ENCODE results near the gene RRAGD. TPM values are rescaled to one million over a fixed set of nuclear protein-coding genes. Genes with fewer than 3 reads are reported as not detected.
A peak's percentile ranks its signal among the peaks of the same experiment; 100 is the strongest.

RRAGD gene
- total RNA-seq (2012; rRNA removed) = 0.25 and 1.1 TPM in 2 replicates

GRCh38 chr6:89412071-89413005 is at the start of gene RRAGD:
TSS of gene RRAGD (minus strand) at chr6:89412273. CDS start at chr6:89411993, 280 bp downstream.
- no peaks in the 10 kb centered on the region for H3K9me3 ChIP-seq (replicated peaks; ENCODE audit: low read length)
- peak within 1 kb of the TSS; percentile 71 for H3K4me3 ChIP-seq (ENCODE audit: low read length)
- H3K36me3 ChIP-seq (ENCODE audit: insufficient read depth, low read length) = no peaks in the 10 kb centered on the region
- H3K4me2 ChIP-seq (ENCODE audit: low read length) = peak within 1 kb of the TSS; percentile 86
- no peak within 1 kb of the TSS for H3K9ac ChIP-seq (ENCODE audit: low read depth, low read length)
- H3K4me1 ChIP-seq (ENCODE audit: control insufficient read depth, insufficient read depth, low read length) = peaks cover 14% of the 10 kb centered on the region
- peaks cover 90% of the 10 kb centered on the region for H3K27me3 ChIP-seq (ENCODE audit: control insufficient read depth, insufficient read depth, low read length)

- Histone ChIP-seq H3K4me2 (ENCODE audit: low read length) (no peak overlapping the region), H3K9me3 (replicated peaks; ENCODE audit: low read length) (no peaks in the 10 kb centered on the region), H3K9ac (ENCODE audit: low read depth, low read length) (no peak overlapping the region), H3K4me1 (ENCODE audit: control insufficient read depth, insufficient read depth, low read length) (no peaks in the 10 kb centered on the region), H3K27me3 (ENCODE audit: control insufficient read depth, insufficient read depth, low read length) (no peaks in the 10 kb centered on the region), H3K4me3 (ENCODE audit: low read length) (no peak overlapping the region), H3K36me3 (ENCODE audit: insufficient read depth, low read length) (no peaks in the 10 kb centered on the region)
Observed at GRCh38 chr6:89460713-89461112, 48.6 kb upstream of the RRAGD start.

- Histone ChIP-seq H3K4me1 (ENCODE audit: control insufficient read depth, insufficient read depth, low read length) (no peaks in the 10 kb centered on the region), H3K27me3 (ENCODE audit: control insufficient read depth, insufficient read depth, low read length) (no peaks in the 10 kb centered on the region), H3K9ac (ENCODE audit: low read depth, low read length) (no peak overlapping the region), H3K36me3 (ENCODE audit: insufficient read depth, low read length) (no peaks in the 10 kb centered on the region), H3K9me3 (replicated peaks; ENCODE audit: low read length) (no peaks in the 10 kb centered on the region), H3K4me2 (ENCODE audit: low read length) (no peak overlapping the region), H3K4me3 (ENCODE audit: low read length) (no peak overlapping the region)
Observed at GRCh38 chr6:89459501-89459900, 47.4 kb upstream of the RRAGD start.

- Histone ChIP-seq H3K27me3 (ENCODE audit: control insufficient read depth, insufficient read depth, low read length) (no peaks in the 10 kb centered on the region), H3K9ac (ENCODE audit: low read depth, low read length) (no peak overlapping the region), H3K4me2 (ENCODE audit: low read length) (no peak overlapping the region), H3K36me3 (ENCODE audit: insufficient read depth, low read length) (no peaks in the 10 kb centered on the region), H3K9me3 (replicated peaks; ENCODE audit: low read length) (no peaks in the 10 kb centered on the region), H3K4me1 (ENCODE audit: control insufficient read depth, insufficient read depth, low read length) (no peaks in the 10 kb centered on the region), H3K4me3 (ENCODE audit: low read length) (no peak overlapping the region)
Observed at GRCh38 chr6:89458704-89459103, 46.6 kb upstream of the RRAGD start.

- Histone ChIP-seq H3K36me3 (ENCODE audit: insufficient read depth, low read length) (no peaks in the 10 kb centered on the region), H3K4me1 (ENCODE audit: control insufficient read depth, insufficient read depth, low read length) (no peaks in the 10 kb centered on the region), H3K9ac (ENCODE audit: low read depth, low read length) (no peak overlapping the region), H3K27me3 (ENCODE audit: control insufficient read depth, insufficient read depth, low read length) (no peaks in the 10 kb centered on the region), H3K9me3 (replicated peaks; ENCODE audit: low read length) (no peaks in the 10 kb centered on the region), H3K4me2 (ENCODE audit: low read length) (no peak overlapping the region), H3K4me3 (ENCODE audit: low read length) (no peak overlapping the region)
Observed at GRCh38 chr6:89454300-89454699, 42.2 kb upstream of the RRAGD start.

- Histone ChIP-seq H3K36me3 (ENCODE audit: insufficient read depth, low read length) (no peaks in the 10 kb centered on the region), H3K4me2 (ENCODE audit: low read length) (no peak overlapping the region), H3K27me3 (ENCODE audit: control insufficient read depth, insufficient read depth, low read length) (no peaks in the 10 kb centered on the region), H3K4me3 (ENCODE audit: low read length) (no peak overlapping the region), H3K9ac (ENCODE audit: low read depth, low read length) (no peak overlapping the region), H3K9me3 (replicated peaks; ENCODE audit: low read length) (no peaks in the 10 kb centered on the region), H3K4me1 (ENCODE audit: control insufficient read depth, insufficient read depth, low read length) (no peaks in the 10 kb centered on the region)
Observed at GRCh38 chr6:89452281-89452680, 40.2 kb upstream of the RRAGD start.

GRCh38 chr6:89449193-89449592 is 37.1 kb upstream of the RRAGD start:
- no peak overlapping the region for H3K4me2 ChIP-seq (ENCODE audit: low read length)
- no peak overlapping the region for H3K4me3 ChIP-seq (ENCODE audit: low read length)
- H3K9ac ChIP-seq (ENCODE audit: low read depth, low read length) = no peak overlapping the region
- H3K4me1 ChIP-seq (ENCODE audit: control insufficient read depth, insufficient read depth, low read length) = no peaks in the 10 kb centered on the region
- H3K36me3 ChIP-seq (ENCODE audit: insufficient read depth, low read length) = no peaks in the 10 kb centered on the region
- H3K9me3 ChIP-seq (replicated peaks; ENCODE audit: low read length) = no peaks in the 10 kb centered on the region
- H3K27me3 ChIP-seq (ENCODE audit: control insufficient read depth, insufficient read depth, low read length) = peaks cover 2% of the 10 kb centered on the region

- Histone ChIP-seq H3K4me2 (ENCODE audit: low read length) (no peak overlapping the region), H3K4me3 (ENCODE audit: low read length) (no peak overlapping the region), H3K27me3 (ENCODE audit: control insufficient read depth, insufficient read depth, low read length) (peaks cover 6% of the 10 kb centered on the region), H3K4me1 (ENCODE audit: control insufficient read depth, insufficient read depth, low read length) (no peaks in the 10 kb centered on the region), H3K9me3 (replicated peaks; ENCODE audit: low read length) (no peaks in the 10 kb centered on the region), H3K9ac (ENCODE audit: low read depth, low read length) (no peak overlapping the region), H3K36me3 (ENCODE audit: insufficient read depth, low read length) (no peaks in the 10 kb centered on the region)
Observed at GRCh38 chr6:89443658-89444057, 31.6 kb upstream of the RRAGD start.

- H3K27me3 ChIP-seq (ENCODE audit: control insufficient read depth, insufficient read depth, low read length) = peaks cover 15% of the 10 kb centered on the region
- H3K9ac ChIP-seq (ENCODE audit: low read depth, low read length) = no peak overlapping the region
- H3K9me3 ChIP-seq (replicated peaks; ENCODE audit: low read length) = no peaks in the 10 kb centered on the region
- no peaks in the 10 kb centered on the region for H3K36me3 ChIP-seq (ENCODE audit: insufficient read depth, low read length)
- no peak overlapping the region for H3K4me3 ChIP-seq (ENCODE audit: low read length)
- no peak overlapping the region for H3K4me2 ChIP-seq (ENCODE audit: low read length)
- H3K4me1 ChIP-seq (ENCODE audit: control insufficient read depth, insufficient read depth, low read length) = no peaks in the 10 kb centered on the region
Observed at GRCh38 chr6:89440200-89440599, 28.1 kb upstream of the RRAGD start.

GRCh38 chr6:89439014-89439413 is 26.9 kb upstream of the RRAGD start:
- Histone ChIP-seq H3K4me1 (ENCODE audit: control insufficient read depth, insufficient read depth, low read length) (no peaks in the 10 kb centered on the region), H3K9ac (ENCODE audit: low read depth, low read length) (no peak overlapping the region), H3K9me3 (replicated peaks; ENCODE audit: low read length) (no peaks in the 10 kb centered on the region), H3K4me2 (ENCODE audit: low read length) (no peak overlapping the region), H3K27me3 (ENCODE audit: control insufficient read depth, insufficient read depth, low read length) (peaks cover 21% of the 10 kb centered on the region), H3K4me3 (ENCODE audit: low read length) (no peak overlapping the region), H3K36me3 (ENCODE audit: insufficient read depth, low read length) (no peaks in the 10 kb centered on the region)

- Histone ChIP-seq H3K9ac (ENCODE audit: low read depth, low read length) (no peak overlapping the region), H3K4me2 (ENCODE audit: low read length) (no peak overlapping the region), H3K4me3 (ENCODE audit: low read length) (no peak overlapping the region), H3K4me1 (ENCODE audit: control insufficient read depth, insufficient read depth, low read length) (no peaks in the 10 kb centered on the region), H3K27me3 (ENCODE audit: control insufficient read depth, insufficient read depth, low read length) (peaks cover 24% of the 10 kb centered on the region), H3K36me3 (ENCODE audit: insufficient read depth, low read length) (no peaks in the 10 kb centered on the region), H3K9me3 (replicated peaks; ENCODE audit: low read length) (no peaks in the 10 kb centered on the region)
Observed at GRCh38 chr6:89438248-89438647, 26.2 kb upstream of the RRAGD start.

GRCh38 chr6:89436226-89436625 is 24.2 kb upstream of the RRAGD start:
- Histone ChIP-seq H3K4me1 (ENCODE audit: control insufficient read depth, insufficient read depth, low read length) (peaks cover 3% of the 10 kb centered on the region), H3K27me3 (ENCODE audit: control insufficient read depth, insufficient read depth, low read length) (peaks cover 34% of the 10 kb centered on the region), H3K9me3 (replicated peaks; ENCODE audit: low read length) (no peaks in the 10 kb centered on the region), H3K36me3 (ENCODE audit: insufficient read depth, low read length) (no peaks in the 10 kb centered on the region), H3K4me2 (ENCODE audit: low read length) (no peak overlapping the region), H3K4me3 (ENCODE audit: low read length) (no peak overlapping the region), H3K9ac (ENCODE audit: low read depth, low read length) (no peak overlapping the region)
